HepG2 (cell line): ENCODE measurements around the gene ARID3C. TPM values are rescaled to one million over a fixed set of nuclear protein-coding genes. Genes with fewer than 3 reads are reported as not detected.

ENCODE experiments used
- FOXJ3 ChIP-seq: sonication (generic); formaldehyde crosslinking; IDR thresholded peaks from 2 replicates; pipeline ENCODE4 v1.4.0; 2020; ENCODE audit warnings: missing genetic modification reagents, mild to moderate bottlenecking, borderline replicate concordance
- FOXK1 ChIP-seq: sonication (generic); formaldehyde crosslinking; IDR thresholded peaks from 2 replicates; pipeline ENCODE4 v1.4.0; 2020; ENCODE audit warnings: low read depth, missing genetic modification reagents, borderline replicate concordance
- HMG20B ChIP-seq: conservative IDR thresholded peaks from 2 replicates; pipeline ENCODE4 v1.6.1; 2016; ENCODE audit warnings: missing genetic modification reagents, missing compliant biosample characterization
- HNF4A ChIP-seq: sonication (generic); formaldehyde crosslinking; IDR thresholded peaks from 2 replicates; pipeline ENCODE4 v1.4.0; 2020; ENCODE audit warnings: missing genetic modification reagents
- JARID2 ChIP-seq: sonication (generic); formaldehyde crosslinking; IDR thresholded peaks from 2 replicates; pipeline ENCODE4 v1.8.1; 2023; ENCODE audit warnings: missing genetic modification reagents, inconsistent platforms; ENCODE audit not compliant: insufficient replicate concordance
- MATR3 ChIP-seq: sonication (generic); formaldehyde crosslinking; IDR thresholded peaks from 2 replicates; pipeline ENCODE4 v1.4.0; 2020; ENCODE audit warnings: missing genetic modification reagents
- NCOR1 ChIP-seq: fragments of 200-600 bp; sonication (generic); IDR thresholded peaks from 2 replicates; pipeline ENCODE4 v1.7.0; 2017; ENCODE audit warnings: antibody characterized with exemption, low read length, borderline replicate concordance
- NFIC ChIP-seq: IDR thresholded peaks from 2 replicates; pipeline ENCODE4 v1.6.1; 2012; ENCODE audit warnings: mild to moderate bottlenecking, low read length, inconsistent platforms
- NR2C2 ChIP-seq: sonication (generic); formaldehyde crosslinking; IDR thresholded peaks from 2 replicates; pipeline ENCODE4 v1.4.0; 2020; ENCODE audit warnings: missing genetic modification reagents, mild to moderate bottlenecking, moderate library complexity, borderline replicate concordance
- PCBP1 ChIP-seq: fragments of 200-400 bp; formaldehyde crosslinking; IDR thresholded peaks from 2 replicates; pipeline ENCODE4 v1.6.1; 2017; ENCODE audit warnings: mild to moderate bottlenecking, low read depth, low read length, borderline replicate concordance
- PRDM10 ChIP-seq: sonication (generic); formaldehyde crosslinking; IDR thresholded peaks from 2 replicates; pipeline ENCODE4 v1.4.0; 2020; ENCODE audit warnings: low read depth, missing genetic modification reagents
- RARA ChIP-seq: IDR thresholded peaks from 2 replicates; pipeline ENCODE4 v1.6.1; 2016; ENCODE audit warnings: missing genetic modification reagents, missing compliant biosample characterization
- TBL1XR1 ChIP-seq: fragments of 150-350 bp; IDR thresholded peaks from 2 replicates; pipeline ENCODE4 v1.6.1; 2014; ENCODE audit warnings: borderline replicate concordance, low read length; ENCODE audit not compliant: partially characterized antibody
- WIZ ChIP-seq: sonication (generic); formaldehyde crosslinking; IDR thresholded peaks from 2 replicates; pipeline ENCODE4 v1.5.1; 2020; ENCODE audit warnings: mild to moderate bottlenecking, missing genetic modification reagents
- ZBTB37 ChIP-seq: sonication (generic); formaldehyde crosslinking; IDR thresholded peaks from 2 replicates; pipeline ENCODE4 v1.4.0; 2020; ENCODE audit warnings: mild to moderate bottlenecking, missing genetic modification reagents
- ZC3H4 ChIP-seq: sonication (generic); formaldehyde crosslinking; IDR thresholded peaks from 2 replicates; pipeline ENCODE4 v1.4.0; 2020; ENCODE audit warnings: missing genetic modification reagents, borderline replicate concordance
- ZFP36 ChIP-seq: fragments of 150-350 bp; IDR thresholded peaks from 2 replicates; pipeline ENCODE4 v1.6.1; 2018; ENCODE audit warnings: borderline replicate concordance, low read length, low read depth; ENCODE audit not compliant: partially characterized antibody
- ZIK1 ChIP-seq: sonication (generic); formaldehyde crosslinking; IDR thresholded peaks from 2 replicates; pipeline ENCODE4 v1.5.0; 2020; ENCODE audit warnings: mild to moderate bottlenecking, low read depth, missing genetic modification reagents, borderline replicate concordance
- ZNF274 ChIP-seq: sonication (generic); formaldehyde crosslinking; IDR thresholded peaks from 2 replicates; pipeline ENCODE4 v1.5.1; 2020; ENCODE audit warnings: mild to moderate bottlenecking, missing genetic modification reagents
- ZNF326 ChIP-seq: sonication (generic); formaldehyde crosslinking; IDR thresholded peaks from 2 replicates; pipeline ENCODE4 v1.4.0; 2020; ENCODE audit warnings: missing genetic modification reagents, borderline replicate concordance
- ZNF441 ChIP-seq: sonication (generic); formaldehyde crosslinking; IDR thresholded peaks from 2 replicates; pipeline ENCODE4 v1.7.0; 2021; ENCODE audit warnings: missing genetic modification reagents, borderline replicate concordance
- ZNF652 ChIP-seq: IDR thresholded peaks from 2 replicates; pipeline ENCODE4 v1.6.1; 2016; ENCODE audit warnings: low read depth, borderline replicate concordance
- ZNF724P ChIP-seq: sonication (generic); formaldehyde crosslinking; IDR thresholded peaks from 2 replicates; pipeline ENCODE4 v1.8.0; 2022; ENCODE audit warnings: missing genetic modification reagents, borderline replicate concordance
- ZNF770 ChIP-seq: sonication (generic); formaldehyde crosslinking; IDR thresholded peaks from 2 replicates; pipeline ENCODE4 v1.5.0; 2020; ENCODE audit warnings: mild to moderate bottlenecking, missing genetic modification reagents
- ZNF850 ChIP-seq: sonication (generic); formaldehyde crosslinking; conservative IDR thresholded peaks from 2 replicates; pipeline ENCODE4 v1.9.0; 2021; ENCODE audit warnings: mild to moderate bottlenecking, missing genetic modification reagents
- polyA plus RNA-seq, 8 experiments: library from polyadenylated mRNA; depleted of rRNA in 3 of 8; stranded (reverse) in 7 of 8; unstranded in 1 of 8; fragments of >200 nt; fragmentation: Illumina TruSeq in 4 of 8; extraction: Trizol in 4 of 8; gene quantifications; 2 replicates each; pipeline versions ENCODE4 v1.2.1 to v1.2.3, GENCODE V29; 2011 to 2016; ENCODE audit warnings: low read depth in 4 of 8, missing spikeins in 1 of 8, mixed read lengths in 1 of 8; ENCODE audit not compliant: insufficient read depth in 1 of 8
- total RNA-seq, 5 experiments: library from RNA; depleted of rRNA; stranded (reverse); fragments of >200 nt; fragmentation: Illumina TruSeq; extraction: Trizol; gene quantifications; 2 replicates each; pipeline ENCODE4 v1.2.3, GENCODE V29; 2016; ENCODE audit warnings: low read depth in 1 of 5

ARID3C gene
- total and polyA plus RNA-seq, 2 of the 13 experiments (the other 11 are each of a cell fraction or from before 2014, with no cell fraction given), result not detected

- TF ChIP-seq JARID2 (CRISPR knock-in tag) (no peak), ZNF274 (CRISPR knock-in tag) (no peak), PCBP1 (no peak), HNF4A (CRISPR knock-in tag) (peak; percentile 99), PRDM10 (CRISPR knock-in tag) (peak; percentile 90), TBL1XR1 (peak; percentile 49), ZNF770 (peak; percentile 92), HMG20B (CRISPR knock-in tag) (no peak), RARA (CRISPR knock-in tag) (peak; percentile 83), ZIK1 (CRISPR knock-in tag) (no peak), NR2C2 (CRISPR knock-in tag) (peak; percentile 92), ZC3H4 (CRISPR knock-in tag) (no peak), MATR3 (CRISPR knock-in tag) (no peak), ZNF441 (CRISPR knock-in tag) (no peak), FOXK1 (CRISPR knock-in tag) (peak; percentile 25; the same call in 1 of the 2 replicates), ZNF850 (CRISPR knock-in tag) (no peak), ZNF724P (CRISPR knock-in tag) (no peak), NFIC (no peak), FOXJ3 (no peak; the same call in 1 of the 2 replicates), ZBTB37 (CRISPR knock-in tag) (no peak), ZNF326 (CRISPR knock-in tag) (no peak), ZFP36 (no peak), ZNF652 (no peak), NCOR1 (peak; percentile 94), WIZ (CRISPR knock-in tag) (no peak)
Observed at GRCh38 chr9:34644766-34645314, 16.0 kb upstream of the ARID3C start (continued).
